Measurements from ENCODE around the gene PCK2. TPM values are rescaled to one million over a fixed set of nuclear protein-coding genes. Genes with fewer than 3 reads are reported as not detected.

Gene PCK2
- total RNA-seq, 1 experiment from 2014 or later, result 48.9 TPM

- Mint-ChIP-seq H3K9me3 (no peaks in the 10 kb centered on the region; a peak in 1 of 5 replicates), H3K27me3 (ENCODE audit: low read depth) (peaks cover 5% of the 10 kb centered on the region), H3K27ac (no peak overlapping the region), H3K36me3 (ENCODE audit: insufficient read depth in 1 of 3, low read depth in 3 of 3) (peaks cover 0 to 6% (median 3%) of the 10 kb centered on the region in 3 experiments; a peak in 5 of 7 replicates), H3K4me1 (peaks cover 18 to 28% of the 10 kb centered on the region in 2 experiments), H3K4me3 (no peak overlapping the region)
- H2BK12ac ChIP-seq (ENCODE audit: insufficient read length, low read depth, low read length), result no peak overlapping the region
- no peak overlapping the region for H3K9ac ChIP-seq (ENCODE audit: extremely low read depth, insufficient read length, low read length)
- peaks cover 2% of the 10 kb centered on the region for H4K20me1 ChIP-seq (ENCODE audit: control insufficient read depth, insufficient read depth, insufficient read length)
- H3K4me1 ChIP-seq (ENCODE audit: insufficient read depth, low read length), result no peaks in the 10 kb centered on the region
- H3K9me3 ChIP-seq (ENCODE audit: control insufficient read depth, low read depth, low read length), result no peaks in the 10 kb centered on the region
- peaks cover 8% of the 10 kb centered on the region for H3K23me2 ChIP-seq (ENCODE audit: insufficient read length, low read depth, low read length, poor library complexity, severe bottlenecking)
- no peak overlapping the region for H3K23ac ChIP-seq (ENCODE audit: insufficient read length, low read depth, low read length)
- no peak for TF ChIP-seq CTCF (conservative IDR thresholded peaks at IDR 0.05)
- H2BK120ac ChIP-seq (ENCODE audit: low read depth, low read length, poor library complexity, severe bottlenecking), result no peak overlapping the region
- no peak overlapping the region for H4K8ac ChIP-seq (replicated peaks; ENCODE audit: insufficient read length, low read depth, low read length)
- H3K27me3 ChIP-seq (ENCODE audit: insufficient read depth, low read length), result no peaks in the 10 kb centered on the region
- no peak overlapping the region for H3K18ac ChIP-seq (ENCODE audit: insufficient read length, low read depth, low read length)
- no peak overlapping the region for H2BK15ac ChIP-seq (ENCODE audit: low read depth, low read length)
- no peaks in the 10 kb centered on the region for H3K79me1 ChIP-seq (ENCODE audit: insufficient read depth, low read depth, low read length, poor library complexity, severe bottlenecking)
- H3K14ac ChIP-seq (ENCODE audit: insufficient read depth, low read length), result no peak overlapping the region
- DNase-seq, result no peak
- no peak overlapping the region for H3K56ac ChIP-seq (ENCODE audit: insufficient read length, low read depth, low read length)
- no peak overlapping the region for H3K4me2 ChIP-seq (ENCODE audit: insufficient read depth, insufficient read length, low read length)
- no peak overlapping the region for H3K4ac ChIP-seq (ENCODE audit: low read depth, low read length)
- H4K91ac ChIP-seq (ENCODE audit: insufficient read length, low read depth, low read length), result no peak overlapping the region
- H4K5ac ChIP-seq (ENCODE audit: insufficient read length, low read depth, low read length), result no peak overlapping the region
- no CpG with 5 or more reads among the region's 6 CpGs for WGBS (ENCODE audit: extremely low coverage, insufficient read length, low lambda C conversion rate)
- H3T11ph ChIP-seq (ENCODE audit: low read length), result no peak overlapping the region
- H3K27ac ChIP-seq (ENCODE audit: insufficient read length, low read depth, low read length), result no peak overlapping the region
- no peak overlapping the region for H2BK20ac ChIP-seq (ENCODE audit: low read depth, low read length, poor library complexity, severe bottlenecking)
- H2AK5ac ChIP-seq (ENCODE audit: insufficient read length, low read length), result no peak overlapping the region
- no peaks in the 10 kb centered on the region for H3K79me2 ChIP-seq (ENCODE audit: insufficient read depth, low read length)
- H2BK5ac ChIP-seq (ENCODE audit: insufficient read length, low read length), result no peak overlapping the region
- no peak overlapping the region for H2AFZ ChIP-seq (ENCODE audit: low read length)
Observed at GRCh38 chr14:24054324-24054641, 39.8 kb upstream of the PCK2 start.

Data from H9 (cell line).